Endometrial microvascular endothelial cells (primary cell): ENCODE data around the gene KIF21A. TPM values are rescaled to one million over a fixed set of nuclear protein-coding genes. Genes with fewer than 3 reads are reported as not detected.

Experiments used
- in situ Hi-C: cut with HindIII; loops from 2 replicates; pipeline ENCODE4 v1.10.0; 2017; ENCODE audit warnings: low sequenced_read_pairs, low pct_unique_long_range_greater_than_20kb; ENCODE audit errors: inconsistent ontology term
- total RNA-seq: library from RNA; depleted of rRNA; stranded (reverse); fragments of >200 nt; gene quantifications from one replicate; pipeline ENCODE4 v1.2.3, GENCODE V29; 2015; ENCODE audit errors: inconsistent ontology term

The KIF21A gene
- total RNA-seq, 1 donor from 2014 or later: 6.5 TPM

- in situ Hi-C loops: no loop called here
These were observed 41.5 kb downstream of the KIF21A start for GRCh38 chr12:39401459-39401858.

- in situ Hi-C loops: no loop called here
These were observed 47.1 kb downstream of the KIF21A start for GRCh38 chr12:39395866-39396265.

DNA sequence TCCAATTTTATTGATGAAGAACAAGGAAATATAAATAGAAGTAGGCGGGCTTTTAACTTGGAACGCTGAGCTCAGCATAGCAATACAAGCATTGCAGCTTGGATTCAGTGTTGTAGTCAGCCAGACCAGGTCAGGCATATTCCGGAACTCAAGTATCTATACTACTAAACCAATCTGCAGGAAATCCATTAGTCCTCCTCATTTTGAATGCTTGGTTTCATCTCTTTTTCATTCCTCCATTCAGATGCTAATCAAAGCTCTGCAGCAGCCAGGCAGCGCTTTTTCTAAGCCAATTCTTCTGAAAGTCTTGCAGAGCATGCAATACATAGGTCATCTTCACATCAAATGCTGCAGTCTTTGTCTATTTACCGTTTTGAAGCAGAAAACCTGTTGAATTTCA lies 49.0 kb downstream of the KIF21A start:
- in situ Hi-C loops: no loop called here

- in situ Hi-C loops: no loop called here
These were observed 49.7 kb downstream of the KIF21A start for GRCh38 chr12:39393179-39393578.

- in situ Hi-C loops: no loop called here
These were observed 50.6 kb downstream of the KIF21A start for GRCh38 chr12:39392154-39392925.

DNA sequence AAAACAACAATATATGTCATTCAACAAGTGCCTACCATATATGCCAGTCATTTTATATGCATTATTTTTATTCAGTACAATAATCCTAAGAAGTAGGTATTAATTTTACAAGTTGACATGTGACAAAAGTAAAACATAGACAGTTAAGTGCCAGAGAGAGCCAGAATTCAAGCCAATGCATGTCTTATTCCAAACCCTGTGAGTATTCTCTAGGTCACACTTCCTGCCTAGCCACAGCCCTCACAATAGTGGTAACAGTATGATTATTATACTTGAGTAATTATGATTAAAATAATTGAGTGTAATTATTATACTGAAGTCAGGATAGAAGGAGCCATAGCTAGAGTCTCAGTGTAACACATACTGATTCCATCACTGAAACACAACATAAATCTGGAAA lies 52.2 kb downstream of the KIF21A start:
- in situ Hi-C loops: no loop called here

DNA sequence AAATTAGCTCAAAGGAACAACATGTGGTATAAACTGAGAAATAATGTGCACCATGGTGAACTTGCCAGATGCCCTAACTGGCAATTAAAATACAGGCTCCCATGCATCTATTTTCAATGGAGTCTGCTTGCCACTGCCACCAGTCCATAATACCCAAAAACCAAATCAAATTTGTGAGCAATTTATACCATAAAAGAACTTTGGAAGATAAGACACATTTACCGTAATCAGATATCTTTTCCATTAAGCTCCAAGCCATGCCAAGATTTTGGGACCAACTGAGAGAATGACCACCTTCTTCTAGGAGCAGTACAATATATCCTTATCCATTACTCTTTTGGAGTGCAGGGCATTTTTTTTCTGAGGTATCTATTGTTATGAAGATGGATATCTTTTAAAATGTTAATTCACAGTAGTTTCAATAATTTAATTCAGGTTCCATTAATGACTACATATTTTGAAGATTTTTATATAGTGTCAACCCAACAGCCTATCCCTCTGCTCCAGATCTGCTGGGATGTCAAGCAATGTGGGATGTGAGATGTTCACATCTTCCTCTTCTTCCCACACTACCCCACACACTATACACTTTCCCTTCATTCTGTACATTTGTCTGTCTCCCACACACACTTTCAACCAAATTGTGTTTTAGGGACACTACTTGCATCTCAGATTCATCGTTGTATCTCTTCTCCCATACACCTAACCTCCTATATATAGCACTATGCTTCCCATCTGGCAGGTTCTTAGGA lies 53.3 kb downstream of the KIF21A start:
- in situ Hi-C loops: no loop called here

DNA sequence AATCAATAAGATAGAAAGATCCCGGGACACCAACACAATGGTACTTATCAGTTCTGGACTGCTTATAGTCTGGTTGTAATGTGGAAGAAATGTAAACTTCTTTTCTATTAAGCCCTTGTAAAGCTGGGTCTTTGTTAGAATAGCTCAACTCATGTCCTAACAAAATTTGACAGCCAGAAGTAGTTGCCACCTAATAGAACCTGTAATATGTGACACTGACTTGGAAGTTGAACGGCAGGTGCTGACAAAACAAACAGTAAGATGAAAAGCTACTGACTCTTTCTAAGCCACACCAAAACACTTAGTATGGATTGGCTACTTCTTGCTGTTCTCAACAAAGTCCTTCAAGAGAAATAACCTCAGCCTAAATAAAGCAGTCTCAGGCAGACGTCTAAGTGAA lies 56.6 kb downstream of the KIF21A start:
- in situ Hi-C loops: no loop called here

DNA sequence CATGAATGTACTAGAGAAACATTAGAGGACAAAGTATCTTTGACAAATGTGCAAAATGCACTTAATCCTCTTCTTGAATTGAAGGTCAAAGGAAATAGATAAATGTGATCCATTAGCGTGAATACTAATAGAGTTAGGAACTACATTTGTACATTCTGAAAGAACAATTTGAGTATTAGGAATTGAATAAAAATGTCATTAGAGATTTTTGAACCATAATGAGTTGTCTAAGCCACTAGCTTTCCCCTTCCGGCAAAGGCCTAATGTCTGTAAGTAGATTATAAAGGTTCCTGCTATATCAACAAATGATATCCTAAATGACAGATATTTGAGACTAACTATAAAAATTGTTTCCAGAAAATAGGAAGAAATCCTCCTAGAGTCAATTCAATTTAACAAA lies 59.8 kb downstream of the KIF21A start:
- in situ Hi-C loops: no loop called here

DNA sequence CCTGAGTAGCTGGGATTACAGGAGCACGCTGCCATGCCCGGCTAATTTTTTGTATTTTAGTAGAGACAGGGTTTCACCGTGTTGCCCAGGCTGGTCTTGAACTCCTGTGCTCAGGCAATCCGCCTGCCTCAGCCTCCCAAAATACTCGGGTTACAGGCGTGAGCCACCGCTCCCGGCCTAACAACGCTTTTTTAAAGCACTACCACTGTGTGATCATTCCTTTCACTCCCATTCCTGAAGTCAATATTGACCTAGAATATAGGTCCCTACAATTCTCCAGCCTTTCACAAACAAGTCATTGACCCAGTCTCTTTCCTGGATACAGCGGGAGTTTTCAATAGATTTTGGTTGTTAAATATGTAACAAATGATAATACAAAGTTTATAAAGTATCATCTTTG lies 62.8 kb downstream of the KIF21A start:
- in situ Hi-C loops: no loop called here

GRCh38 chr12:39378341-39378740 lies 64.6 kb downstream of the KIF21A start:
- in situ Hi-C loops: no loop called here

- in situ Hi-C loops: no loop called here
These were observed 67.6 kb downstream of the KIF21A start for GRCh38 chr12:39375206-39375808.

- in situ Hi-C loops: no loop called here
These were observed 70.0 kb downstream of the KIF21A start for GRCh38 chr12:39372929-39373328.

- in situ Hi-C loops: no loop called here
These were observed 70.6 kb downstream of the KIF21A start for GRCh38 chr12:39372204-39372925.

DNA sequence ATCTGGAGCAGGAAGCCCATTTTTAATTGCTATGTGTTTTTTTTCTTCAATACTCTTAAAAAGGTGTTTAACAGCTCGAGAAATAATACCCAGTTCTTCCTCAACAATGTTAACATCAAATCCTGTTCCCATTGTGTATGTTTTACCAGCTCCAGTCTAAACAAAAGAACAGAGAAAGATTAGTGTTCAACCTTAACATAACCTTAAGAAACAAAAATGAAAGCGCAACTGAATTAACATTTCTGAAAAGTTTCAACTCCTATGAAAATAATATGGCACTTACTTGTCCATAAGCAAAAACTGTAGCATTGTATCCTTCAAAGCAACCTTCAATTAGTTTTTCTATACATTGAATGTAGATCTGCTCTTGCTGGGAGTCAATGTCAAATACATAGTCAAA lies 73.2 kb downstream of the KIF21A start:
- in situ Hi-C loops: no loop called here

GRCh38 chr12:39368891-39369290 lies 74.0 kb downstream of the KIF21A start:
- in situ Hi-C loops: no loop called here

GRCh38 chr12:39368096-39368495 lies 74.8 kb downstream of the KIF21A start:
- in situ Hi-C loops: no loop called here

- in situ Hi-C loops: no loop called here
These were observed 75.4 kb downstream of the KIF21A start for GRCh38 chr12:39367494-39367893.

- in situ Hi-C loops: no loop called here
These were observed 77.4 kb downstream of the KIF21A start for GRCh38 chr12:39365364-39366001.
